GM18520 (cell line): ENCODE data around the gene HSD17B10.
"Not testable (repeated sequence)": the region's sequence is repeated elsewhere in the genome, so short reads cannot be mapped to it uniquely, and the experiment has no call there.

ENCODE experiments used
- ATAC-seq: cut with Tn5 transposase; IDR thresholded peaks from one replicate; pipeline ENCODE4 v1.9.1; 2021; ENCODE audit not compliant: unreplicated experiment

The HSD17B10 gene

DNA sequence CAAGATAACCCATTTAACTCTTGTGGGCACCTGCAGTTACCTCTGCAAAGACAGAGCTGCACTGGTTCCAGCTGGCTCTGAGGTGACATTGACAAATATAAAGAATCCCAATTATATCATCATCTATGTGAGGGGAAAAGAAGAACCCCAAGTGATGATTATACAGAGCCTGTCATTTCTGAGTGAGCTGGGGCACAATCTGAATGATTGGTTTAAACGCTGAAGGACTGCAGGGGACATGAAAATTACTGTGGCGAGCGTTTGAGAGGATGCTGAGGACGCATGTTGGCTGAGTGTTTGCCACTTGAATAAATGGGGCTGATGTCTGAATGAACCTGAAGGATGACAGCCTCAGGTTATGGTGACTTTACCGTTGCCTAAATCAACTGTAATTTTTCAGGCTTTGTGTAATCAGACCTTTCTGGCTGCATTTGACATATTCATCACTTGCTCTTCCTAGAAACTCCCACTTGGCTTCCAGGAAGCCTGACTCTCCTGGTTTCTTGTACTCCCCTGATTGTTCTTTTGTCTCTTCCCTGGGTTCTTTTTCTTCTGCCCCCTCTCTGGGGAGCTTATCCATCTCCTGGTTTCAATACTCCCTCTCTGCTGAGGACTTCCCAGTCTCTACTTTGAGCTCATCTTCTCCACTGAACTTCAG lies 4.1 kb upstream of the HSD17B10 start:
- no peak for ATAC-seq

DNA sequence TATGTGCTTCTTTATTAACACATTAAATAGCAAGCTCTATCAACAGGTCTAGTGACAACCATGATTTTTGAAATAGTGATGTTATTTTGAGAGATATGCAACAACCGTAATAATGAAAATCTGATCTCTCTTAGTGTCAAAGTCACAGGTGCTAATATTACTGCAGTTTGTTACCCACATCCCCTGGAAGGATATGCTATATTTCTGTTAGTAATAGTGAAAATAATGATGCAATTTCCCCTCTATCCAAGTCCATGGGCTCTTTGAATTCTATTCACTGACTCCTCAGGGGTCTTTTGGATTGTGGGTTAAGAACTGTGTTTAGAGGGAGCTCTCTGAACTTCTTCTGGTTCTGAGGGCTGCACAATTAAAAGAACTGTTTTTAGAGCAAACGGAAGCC lies 3.0 kb upstream of the HSD17B10 start:
- no peak for ATAC-seq

DNA sequence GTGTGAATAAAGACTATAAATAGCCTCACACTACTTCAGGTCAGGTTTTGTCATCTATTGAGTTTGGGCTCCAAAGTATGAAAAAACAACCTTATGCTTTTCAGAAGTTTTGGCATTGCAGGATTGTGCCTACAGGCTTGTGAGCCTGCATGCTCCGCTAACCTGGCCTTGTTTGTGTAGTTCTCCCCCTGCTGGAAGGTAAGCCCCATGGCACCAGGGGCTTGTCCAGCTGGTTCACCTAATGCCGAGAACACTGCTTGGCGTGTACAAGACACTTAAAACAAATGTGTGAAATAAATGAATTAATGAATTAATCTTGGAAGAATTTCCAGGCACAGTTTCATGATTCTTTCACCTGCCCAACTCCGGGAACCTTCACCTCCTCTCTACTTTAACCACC lies 1.8 kb upstream of the HSD17B10 start:
- ATAC-seq = peak; percentile 81

DNA sequence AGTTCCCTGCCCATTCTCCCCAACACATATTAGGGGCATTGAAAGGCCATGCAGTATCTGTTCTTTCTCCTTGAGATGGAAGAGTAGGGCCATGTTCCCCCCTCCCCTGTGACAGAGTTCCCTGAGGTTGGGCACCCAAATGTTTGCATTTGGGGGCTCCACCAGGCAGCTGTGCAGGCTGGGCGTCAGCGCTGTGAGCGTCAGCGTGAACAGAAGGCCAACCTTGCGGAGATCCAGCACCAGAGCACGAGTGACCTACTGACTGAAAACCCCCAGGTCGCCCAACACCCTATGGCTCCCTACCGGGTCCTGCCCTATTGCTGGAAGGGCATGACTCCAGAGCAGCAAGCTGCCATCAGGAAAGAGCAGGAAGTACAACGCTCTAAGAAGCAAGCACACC lies 3.9 kb downstream of the HSD17B10 start:
- no peak for ATAC-seq

DNA sequence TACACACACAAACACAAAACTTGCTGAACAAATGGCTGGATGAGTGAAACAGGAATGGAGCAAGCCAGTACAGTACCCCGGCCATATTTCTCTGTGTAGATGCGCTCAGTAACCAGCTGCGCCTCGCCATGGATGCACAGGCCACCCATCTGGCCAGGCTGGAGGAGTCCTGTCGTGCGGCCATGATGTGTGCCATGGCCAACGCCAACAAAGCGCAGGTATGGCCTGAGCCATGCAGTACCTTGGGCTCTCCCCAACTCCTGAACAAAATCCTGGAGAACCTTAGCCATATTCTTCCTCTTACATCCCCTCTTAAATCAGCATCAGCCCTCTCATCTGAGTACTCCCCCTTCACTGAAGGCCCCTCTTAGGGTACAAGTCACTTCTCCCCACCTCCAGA lies 4.4 kb downstream of the HSD17B10 start:
- no peak for ATAC-seq

DNA sequence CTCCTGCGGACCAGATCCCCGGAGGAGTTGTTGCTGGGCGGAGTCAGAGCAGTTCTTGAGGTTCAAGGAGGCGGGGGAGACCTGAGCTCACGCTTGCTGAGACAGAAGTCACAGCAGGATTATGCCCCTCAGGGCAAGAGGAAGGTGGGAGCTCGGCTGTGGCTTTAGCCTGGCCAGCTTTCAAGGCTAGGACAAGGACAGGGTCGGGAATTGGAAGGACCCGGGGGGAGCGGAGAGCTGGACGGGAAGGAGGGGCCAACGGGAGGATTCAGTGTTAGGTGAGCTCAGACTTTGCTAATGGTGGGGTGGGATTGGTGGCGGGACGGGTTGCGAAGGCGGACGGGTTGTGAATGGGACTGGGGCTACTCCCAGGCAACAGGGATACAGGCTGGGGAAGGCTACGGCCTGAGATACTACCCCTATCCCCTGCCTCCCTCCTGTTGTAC lies 11.3 kb downstream of the HSD17B10 start, which contains the start of gene RIBC1:
RIBC1 (plus strand) TSS at position 13 of the 446 bp plus-strand sequence. CDS start 3,404 bp downstream, outside the sequence.
- ATAC-seq = no peak

DNA sequence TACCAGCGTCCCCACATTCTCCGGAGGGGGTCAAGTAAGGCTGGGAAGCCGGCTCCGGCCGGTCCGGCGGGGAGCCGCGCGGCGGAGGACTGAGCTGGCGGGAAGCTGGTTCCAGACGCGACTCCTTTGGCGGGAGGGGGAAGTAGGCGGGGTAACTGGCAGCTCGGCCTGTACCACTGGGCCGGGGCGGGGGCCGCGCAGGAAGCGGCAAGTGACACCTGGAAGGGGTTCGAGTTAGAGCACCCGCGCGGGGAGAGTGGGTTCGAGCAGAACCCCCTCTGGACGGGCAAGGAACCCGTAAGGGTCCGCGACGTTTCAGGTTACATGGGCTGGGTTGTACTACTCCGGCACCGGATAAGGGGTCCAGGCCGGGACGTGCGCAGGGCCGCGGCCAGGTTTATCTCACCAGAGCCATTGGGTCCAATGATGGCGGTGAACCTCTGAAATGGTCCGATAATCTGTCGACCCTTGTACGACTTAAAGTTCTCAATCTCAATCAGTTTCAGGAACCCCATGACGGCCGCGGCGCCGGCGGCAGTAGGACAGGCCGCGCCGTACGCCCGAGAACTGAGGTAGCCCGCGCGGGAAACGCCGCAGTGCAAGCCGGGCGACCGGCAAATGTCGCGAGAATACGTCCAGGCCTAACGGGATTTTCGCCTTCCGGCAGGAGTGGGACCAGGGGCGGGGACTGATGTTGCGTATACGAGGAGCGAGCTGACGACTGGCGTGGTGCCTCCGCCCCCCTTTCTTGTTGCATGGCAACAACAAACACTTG lies 11.9 kb downstream of the HSD17B10 start, which contains the start of gene SMC1A:
SMC1A (minus strand) TSS at position 569 of the 775 bp plus-strand sequence; CDS start at position 515, 54 bp downstream.
- ATAC-seq = peak; percentile 96

DNA sequence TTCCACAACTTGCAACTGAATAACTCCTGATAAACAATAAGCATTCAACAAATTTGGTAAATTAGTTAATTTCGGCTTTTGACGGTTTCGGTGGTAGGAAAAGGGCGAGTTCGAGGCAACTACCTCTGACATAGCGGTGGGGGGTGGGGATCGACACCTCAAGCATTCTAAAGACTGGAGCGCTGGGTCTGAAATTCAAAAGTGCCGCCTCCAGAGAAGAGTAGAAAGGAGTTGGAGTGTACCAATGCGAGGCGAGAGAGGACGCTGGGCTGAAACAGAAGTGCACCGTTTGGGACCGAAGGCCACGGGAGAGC lies 12.4 kb downstream of the HSD17B10 start:
- ATAC-seq = peak; percentile 9

DNA sequence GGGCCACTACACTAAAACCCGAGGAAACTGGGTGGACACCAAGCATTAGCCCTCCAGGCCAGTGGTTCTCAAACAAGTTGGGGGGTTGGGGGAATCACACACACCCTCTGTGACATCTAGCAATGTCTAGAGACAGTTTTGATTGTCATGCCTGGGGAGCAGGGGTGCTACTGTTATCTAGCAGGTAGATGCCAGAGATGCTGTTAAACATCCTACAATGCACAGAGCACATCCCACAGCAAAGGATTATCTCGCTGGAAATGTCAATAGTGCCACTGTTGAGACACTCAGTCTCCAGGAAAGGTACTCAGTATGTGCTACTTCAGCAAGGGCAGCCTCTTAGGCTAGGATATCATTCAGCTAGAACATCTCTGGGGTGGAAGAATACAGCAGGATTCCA lies 13.0 kb downstream of the HSD17B10 start:
- ATAC-seq = no peak

DNA sequence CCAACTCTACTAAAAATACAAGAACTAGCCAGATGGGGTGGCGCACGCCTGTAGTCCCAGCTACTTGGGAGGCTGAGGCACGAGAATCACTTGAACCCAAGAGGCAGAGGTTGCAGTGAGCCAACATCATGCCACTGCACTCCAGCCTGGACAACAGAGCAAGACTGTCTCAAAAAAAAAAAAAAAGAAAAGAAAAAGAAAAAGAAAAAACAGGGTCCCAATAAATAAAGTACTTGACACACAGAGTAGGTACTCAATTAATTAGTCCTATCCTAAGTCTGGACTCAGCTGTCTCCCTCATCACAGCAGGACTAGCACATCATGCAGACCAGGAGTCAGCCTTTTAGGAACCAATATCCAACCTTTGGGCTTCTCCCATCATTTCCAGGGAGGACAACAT lies 13.8 kb downstream of the HSD17B10 start:
- ATAC-seq = not testable (repeated sequence)

DNA sequence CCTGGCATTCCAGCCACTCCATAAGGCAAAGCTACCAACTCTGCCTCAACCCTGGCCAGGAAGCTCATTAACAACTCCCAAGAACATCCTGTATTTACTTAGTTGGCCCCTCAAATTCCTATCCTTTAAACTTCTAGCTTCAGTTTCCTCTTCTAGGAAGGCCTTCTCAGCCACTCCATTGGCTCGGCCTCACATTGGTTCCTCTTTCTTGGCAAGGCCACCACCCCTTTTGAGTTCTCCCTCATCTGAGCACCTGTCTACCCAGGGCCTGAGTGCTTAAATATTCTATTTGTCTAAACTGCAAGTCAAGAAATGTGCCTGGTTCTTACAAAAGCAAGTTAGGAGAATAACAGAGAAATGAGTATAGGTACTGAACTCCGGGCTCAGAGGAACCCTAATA lies 21.7 kb downstream of the HSD17B10 start:
- no peak for ATAC-seq

DNA sequence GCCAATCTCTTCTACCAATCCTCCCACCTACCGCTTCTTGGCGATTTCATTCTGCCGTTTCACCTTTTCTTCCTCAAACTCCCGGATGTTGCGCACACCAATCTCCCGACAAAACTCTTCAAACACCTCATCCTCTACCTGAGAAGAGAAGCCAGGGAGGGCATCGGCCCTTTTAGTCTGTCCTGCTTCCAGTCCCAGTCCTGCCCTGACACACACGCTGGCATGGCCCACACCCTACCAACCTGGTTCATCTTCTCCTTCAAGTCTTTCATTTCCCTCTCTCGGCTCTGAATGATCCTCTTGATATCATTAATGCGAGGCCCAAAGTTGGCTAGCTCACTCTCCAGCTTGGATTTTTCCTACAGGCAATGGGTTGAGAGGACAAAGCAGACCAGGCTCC lies 30.6 kb downstream of the HSD17B10 start:
- ATAC-seq = no peak

DNA sequence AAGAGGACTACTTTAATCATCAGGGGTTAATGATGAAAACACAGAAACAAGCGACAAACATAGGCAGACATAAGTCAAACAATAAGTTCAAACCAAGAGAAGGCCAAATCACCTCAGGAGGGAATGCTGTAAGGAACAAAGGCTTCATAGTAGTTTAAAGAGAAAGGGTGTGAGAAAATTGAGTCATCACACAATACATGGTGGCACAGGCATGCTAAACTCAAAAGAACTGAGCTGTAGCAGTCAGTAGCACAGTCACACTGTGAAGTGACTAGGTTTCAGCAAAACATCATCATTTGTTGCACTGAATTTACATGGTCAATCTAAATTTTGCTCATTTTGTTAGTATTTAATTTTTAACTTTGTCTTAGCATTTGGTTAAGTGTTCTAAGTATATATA lies 36.0 kb downstream of the HSD17B10 start:
- no peak for ATAC-seq

DNA sequence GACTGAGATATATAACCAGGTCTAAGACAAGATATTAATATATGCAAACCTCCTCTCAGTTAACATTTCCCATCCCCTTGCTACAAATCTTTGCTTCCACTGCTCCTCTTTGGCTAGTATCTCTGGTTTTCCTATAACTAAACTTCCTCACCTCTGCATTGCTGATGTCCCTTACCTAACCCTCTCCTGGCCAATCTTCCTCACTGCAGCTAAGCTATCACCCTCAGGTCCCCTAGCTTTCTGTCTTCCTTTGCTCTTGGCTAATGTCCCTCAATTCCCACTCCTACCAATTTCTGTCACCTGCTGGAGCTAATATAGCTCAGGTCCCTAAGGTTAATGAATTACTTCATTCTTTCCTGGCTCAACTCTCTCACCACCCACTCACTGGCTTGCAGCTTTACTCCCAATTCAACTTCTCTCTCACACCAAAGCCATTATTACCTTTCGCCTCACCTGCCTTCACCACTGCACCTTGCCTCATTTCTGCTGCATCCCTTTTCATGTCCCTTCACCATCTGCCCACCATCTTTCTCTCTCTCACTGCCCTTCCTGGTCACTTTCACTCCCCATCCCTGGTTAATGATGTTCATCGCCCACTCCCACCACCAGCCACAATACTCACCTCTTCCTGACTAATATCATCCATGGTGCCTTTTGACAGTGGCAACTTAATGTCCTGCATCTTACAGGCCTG lies 38.4 kb downstream of the HSD17B10 start:
- ATAC-seq = no peak

DNA sequence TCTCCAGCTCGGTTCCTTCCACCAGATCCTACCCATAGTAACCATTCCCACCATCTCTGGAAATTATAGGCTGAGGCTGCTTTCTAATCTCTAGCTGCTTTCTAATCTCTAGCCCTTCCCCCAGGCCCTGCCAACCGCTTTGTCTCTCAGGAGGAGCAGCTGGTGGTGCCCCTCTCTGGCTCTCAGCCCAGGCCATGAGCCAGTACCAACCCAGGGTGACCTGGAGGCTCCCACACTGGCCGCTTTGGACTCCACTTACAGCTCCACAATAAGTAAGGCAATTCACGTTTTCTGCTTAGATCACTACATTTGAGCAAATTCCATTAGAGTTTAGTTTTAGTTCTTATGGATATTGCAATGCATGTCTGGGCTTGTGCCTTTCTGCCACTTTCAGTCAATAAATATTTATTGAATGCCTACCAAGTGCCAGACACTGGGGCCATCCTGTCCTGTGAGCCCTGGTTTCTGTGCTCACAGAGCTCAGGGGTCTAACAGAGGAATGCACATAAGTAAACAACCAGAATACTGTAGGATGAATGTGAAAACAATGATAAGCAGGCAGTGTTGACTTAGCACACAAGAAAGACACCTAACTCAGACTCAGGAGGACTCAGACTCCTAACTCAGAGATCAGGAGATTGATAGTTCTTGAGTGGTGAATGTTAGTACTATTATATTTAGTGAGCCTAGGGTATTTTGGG lies 50.6 kb downstream of the HSD17B10 start:
- no peak for ATAC-seq
